NCI-H128 (cell line): Measurements from ENCODE around the gene CACNA1C.

Experiments
- DNase-seq: peaks from one replicate; lab custom pipeline; 2025; ENCODE audit not compliant: unreplicated experiment; lab: John Stamatoyannopoulos, UW

The CACNA1C gene

DNA sequence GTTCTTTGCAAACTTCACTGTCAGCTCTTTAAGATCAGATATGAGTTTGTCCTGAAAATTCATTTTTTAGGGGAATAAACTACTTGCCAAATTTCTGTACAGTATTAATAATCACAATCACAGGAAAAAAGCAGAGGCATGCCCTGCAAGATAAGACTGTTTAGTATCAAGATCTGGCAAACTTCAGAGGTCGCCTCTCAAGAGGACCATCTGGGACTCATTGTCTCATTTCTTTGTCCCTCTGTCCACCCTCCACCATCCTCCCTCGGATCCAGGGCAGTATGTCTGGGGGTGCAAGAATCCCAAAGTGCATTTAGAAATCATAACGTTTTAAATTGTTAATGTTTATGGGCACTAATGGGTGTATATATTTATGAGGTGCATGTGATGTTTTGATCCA is 509.6 kb downstream of the CACNA1C start:
- no peak for DNase-seq

DNA sequence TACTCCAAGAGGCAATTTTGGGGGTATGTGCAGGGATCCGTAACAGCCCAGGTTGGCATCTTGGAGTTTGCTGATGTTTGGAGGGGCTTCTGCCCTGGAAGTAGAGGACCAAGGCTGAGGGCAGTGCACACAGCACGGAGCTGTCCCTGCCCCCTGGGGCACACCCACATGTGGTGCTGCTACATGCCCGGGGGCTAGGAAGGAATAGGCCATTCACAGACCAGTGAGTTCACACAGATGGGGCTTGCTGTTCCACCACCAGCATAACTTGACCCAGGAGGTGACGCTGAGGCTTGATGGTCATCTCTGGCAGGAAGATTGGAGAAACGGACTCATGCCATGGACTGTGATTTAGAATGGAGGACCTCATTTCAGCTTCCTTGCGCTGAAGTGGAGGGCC is 510.9 kb downstream of the CACNA1C start:
- DNase-seq, result no peak

DNA sequence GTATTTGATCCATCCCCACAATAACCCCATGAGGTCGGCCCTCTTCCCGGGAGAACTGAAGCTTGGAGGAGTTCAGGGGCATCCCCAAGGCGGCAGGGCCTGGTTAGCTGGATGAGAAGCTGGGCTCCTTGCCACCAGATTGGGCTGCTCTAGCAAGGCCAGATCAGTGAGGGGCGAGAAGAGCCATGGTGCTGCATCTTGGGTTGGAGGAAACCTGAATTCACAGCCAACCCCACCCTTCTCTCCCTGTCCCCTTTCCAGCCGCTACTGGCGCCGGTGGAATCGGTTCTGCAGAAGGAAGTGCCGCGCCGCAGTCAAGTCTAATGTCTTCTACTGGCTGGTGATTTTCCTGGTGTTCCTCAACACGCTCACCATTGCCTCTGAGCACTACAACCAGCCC is 513.4 kb downstream of the CACNA1C start:
- DNase-seq, result no peak

DNA sequence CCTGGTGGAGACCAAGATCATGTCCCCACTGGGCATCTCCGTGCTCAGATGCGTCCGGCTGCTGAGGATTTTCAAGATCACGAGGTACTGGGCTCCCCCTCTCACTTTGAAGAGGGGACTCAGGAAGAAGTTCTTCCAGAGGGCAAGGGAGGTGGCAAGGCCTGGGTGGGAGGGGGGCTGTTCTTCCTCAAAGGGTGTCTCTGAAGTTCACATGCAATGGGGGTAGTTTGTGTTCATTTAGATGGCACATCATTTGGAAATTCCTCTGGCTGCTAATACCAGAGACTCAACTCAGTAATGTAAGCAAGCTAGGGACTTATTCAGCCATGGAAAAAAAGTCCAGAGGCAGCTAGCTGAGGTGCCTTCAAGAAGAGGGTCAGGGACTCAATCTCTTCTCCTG is 514.9 kb downstream of the CACNA1C start:
- no peak for DNase-seq

DNA sequence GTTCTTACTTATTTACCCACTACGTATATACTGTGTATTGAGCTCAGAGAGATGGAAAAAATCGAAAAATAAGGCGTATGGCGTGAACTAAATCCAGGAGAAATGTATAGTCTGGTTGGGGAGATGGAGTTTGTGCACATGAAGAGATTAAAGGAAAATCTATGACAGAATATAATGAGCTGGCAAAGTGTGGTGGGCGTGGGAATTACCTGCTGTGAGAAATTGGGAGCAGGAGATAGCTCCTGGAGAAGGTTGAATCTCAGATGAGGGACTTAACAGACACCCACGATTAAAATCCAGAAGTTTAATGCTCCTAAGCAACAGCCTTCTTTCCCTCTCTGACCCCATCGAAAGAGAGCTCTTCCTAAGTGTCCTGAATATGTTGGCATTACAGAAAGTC is 517.8 kb downstream of the CACNA1C start:
- no peak for DNase-seq

DNA sequence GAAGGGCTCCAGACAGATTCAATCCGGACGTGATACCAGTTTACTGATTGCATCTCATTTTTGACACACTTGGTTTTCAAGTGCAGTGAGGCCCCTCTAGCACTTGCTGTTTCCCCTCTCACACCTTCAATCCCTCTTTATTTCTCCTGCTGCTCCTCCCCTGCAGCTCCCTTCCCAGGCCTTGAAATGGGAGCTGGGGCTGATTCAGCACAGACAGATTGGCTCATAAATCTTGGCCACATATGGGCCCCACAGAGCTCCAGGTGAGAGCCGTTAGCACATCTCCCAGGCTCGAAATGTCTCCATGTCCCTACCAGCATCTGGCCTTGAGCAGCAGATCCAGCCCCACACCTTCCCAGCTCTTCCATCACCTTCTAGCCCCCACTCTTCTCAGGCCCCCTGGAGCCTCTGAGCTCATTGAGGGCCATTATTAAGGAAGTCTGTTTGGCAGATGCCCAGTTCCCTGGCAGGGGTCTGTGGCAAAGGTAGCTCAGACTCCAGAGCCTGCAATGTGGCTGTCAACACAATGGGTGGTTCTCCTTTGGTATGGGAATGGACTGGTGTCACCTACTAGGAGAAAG is 521.7 kb downstream of the CACNA1C start:
- DNase-seq, result no peak

DNA sequence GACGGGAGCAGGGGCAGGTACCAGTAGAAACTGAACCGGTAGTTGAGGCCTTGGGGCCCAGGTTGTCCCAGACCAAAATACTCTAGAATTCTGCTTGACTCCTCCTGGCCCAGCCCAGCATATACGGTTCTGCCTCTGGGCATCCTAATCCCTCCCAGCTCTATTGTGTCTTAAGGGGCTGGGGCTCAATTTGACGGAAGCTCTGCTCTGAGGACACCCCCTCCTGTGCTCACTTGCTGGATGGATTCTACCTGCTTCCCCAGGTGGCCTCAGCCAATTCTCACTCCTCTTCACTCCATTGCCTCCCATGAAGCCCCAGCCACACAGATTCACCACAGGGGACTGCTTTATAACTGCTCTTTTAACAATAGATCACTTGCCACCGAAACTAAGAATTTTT is 522.5 kb downstream of the CACNA1C start:
- no peak for DNase-seq

DNA sequence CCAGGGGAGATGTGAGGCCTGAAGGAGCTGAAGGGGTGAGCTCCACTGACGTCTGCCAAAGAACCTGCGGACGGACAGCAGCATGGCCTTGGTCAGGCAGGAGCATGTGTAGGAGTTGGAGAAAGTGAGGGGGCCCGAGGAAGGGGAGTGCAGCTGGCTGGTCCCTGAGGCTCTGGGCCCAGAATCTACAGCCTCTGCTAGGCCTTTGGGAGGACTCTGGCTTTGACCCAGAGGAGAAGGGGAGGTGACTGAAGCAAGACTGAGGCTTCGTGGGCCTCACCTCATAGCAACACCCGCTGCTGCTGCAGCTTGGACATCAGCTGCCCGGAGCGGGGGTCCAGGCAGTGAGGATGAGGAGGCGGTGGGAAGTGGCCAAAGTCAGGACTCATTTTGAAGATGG is 525.4 kb downstream of the CACNA1C start:
- no peak for DNase-seq

DNA sequence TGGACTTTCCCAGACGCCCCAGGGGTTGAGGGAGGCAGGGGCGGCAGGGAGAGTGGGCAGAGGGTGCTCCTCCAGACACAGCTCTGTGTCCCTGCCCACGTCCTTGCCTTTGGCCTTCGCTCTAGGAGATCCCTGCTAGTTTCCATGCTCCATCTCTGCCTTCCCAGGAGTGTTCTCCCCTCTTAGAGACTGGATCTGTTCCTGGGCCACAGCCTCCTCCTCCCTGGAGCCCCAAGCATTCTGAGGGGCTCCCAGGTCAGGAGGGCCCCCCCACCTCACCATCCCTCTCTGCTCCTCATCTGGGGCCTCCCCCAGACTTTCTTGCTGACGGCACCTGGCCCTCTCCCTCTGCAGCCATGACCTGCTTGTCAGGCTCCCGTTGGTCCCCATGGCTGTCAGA is 526.0 kb downstream of the CACNA1C start:
- DNase-seq, result no peak

DNA sequence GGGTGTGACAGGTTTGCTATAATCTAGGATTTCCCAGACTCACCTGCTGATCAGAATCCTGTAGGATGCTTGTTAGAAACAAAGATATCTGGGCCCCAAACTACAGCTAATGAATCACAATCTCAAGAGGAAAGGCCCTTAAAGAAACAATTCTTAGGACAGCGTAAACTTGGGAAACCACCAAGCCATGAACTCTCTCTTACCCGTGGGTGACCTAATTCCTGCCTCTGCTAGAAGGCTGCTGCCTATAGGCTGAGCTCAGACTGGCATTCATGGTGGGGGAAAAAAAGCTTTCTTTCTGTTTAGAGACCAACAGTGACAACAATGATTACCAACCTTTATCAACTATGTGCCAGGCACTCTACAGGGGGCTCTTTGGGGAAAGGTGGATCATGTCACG is 528.0 kb downstream of the CACNA1C start:
- no peak for DNase-seq

DNA sequence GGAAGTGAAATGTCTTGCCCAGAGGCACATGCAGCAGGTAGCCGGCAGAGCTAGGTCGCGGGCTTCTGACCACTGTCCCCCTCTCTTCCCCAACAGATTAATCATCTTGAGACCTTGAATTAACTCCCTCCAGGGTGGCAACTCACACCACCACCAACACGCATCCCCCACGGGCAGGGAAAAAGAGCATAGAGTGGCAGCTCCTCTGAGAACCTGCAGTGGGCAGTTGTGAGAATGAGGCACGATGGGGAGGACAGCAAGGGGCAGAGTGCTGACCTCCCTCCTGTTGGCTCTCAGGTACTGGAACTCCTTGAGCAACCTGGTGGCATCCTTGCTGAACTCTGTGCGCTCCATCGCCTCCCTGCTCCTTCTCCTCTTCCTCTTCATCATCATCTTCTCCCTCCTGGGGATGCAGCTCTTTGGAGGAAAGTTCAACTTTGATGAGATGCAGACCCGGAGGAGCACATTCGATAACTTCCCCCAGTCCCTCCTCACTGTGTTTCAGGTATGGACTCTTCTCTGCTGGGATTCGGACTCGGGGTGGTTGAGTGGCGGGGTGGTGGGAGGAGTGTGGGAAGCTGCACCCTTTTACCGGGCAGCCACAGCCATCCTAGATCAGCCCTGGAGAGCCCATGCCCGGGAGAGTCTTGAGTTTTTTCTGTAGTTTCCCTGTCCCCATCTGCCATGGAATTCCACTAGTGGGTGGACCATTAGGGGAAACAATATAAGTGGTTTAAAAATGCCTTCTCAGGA is 528.7 kb downstream of the CACNA1C start:
- no peak for DNase-seq

DNA sequence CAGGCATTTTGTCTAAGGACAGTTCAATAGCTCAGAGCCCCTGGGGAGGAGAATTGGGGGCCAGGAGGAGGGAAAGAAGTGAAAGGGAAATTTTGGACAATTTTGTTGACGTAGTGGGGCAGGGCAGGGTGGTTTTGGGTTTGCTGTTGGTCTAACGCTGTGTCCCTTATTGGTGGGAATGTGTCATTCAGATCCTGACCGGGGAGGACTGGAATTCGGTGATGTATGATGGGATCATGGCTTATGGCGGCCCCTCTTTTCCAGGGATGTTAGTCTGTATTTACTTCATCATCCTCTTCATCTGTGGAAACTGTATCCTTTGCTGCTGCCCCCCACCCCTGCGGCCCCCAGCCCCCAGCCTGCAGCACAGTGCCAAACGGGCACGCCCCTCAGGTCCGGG is 529.8 kb downstream of the CACNA1C start:
- no peak for DNase-seq

DNA sequence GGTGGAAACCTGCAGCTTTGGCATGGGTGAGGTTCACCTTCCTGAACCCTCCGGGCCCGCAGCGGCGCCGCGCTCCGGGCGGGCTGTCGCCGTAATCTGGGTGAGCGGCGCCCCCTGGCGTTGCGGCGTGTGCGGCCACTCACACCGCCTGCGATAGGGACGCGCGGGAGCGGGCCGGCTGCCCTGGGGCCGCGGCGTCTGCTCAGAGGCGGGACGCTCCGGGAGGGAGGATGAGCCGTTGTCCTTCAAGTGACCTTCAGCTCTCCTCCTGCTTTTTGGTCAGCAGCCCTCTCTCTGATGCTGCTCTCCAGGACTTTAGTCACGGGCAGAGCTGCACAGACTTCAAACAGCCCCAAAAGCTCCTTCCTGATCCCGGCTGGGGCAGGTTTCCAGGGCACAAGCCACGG is 530.3 kb downstream of the CACNA1C start:
- DNase-seq, result no peak

DNA sequence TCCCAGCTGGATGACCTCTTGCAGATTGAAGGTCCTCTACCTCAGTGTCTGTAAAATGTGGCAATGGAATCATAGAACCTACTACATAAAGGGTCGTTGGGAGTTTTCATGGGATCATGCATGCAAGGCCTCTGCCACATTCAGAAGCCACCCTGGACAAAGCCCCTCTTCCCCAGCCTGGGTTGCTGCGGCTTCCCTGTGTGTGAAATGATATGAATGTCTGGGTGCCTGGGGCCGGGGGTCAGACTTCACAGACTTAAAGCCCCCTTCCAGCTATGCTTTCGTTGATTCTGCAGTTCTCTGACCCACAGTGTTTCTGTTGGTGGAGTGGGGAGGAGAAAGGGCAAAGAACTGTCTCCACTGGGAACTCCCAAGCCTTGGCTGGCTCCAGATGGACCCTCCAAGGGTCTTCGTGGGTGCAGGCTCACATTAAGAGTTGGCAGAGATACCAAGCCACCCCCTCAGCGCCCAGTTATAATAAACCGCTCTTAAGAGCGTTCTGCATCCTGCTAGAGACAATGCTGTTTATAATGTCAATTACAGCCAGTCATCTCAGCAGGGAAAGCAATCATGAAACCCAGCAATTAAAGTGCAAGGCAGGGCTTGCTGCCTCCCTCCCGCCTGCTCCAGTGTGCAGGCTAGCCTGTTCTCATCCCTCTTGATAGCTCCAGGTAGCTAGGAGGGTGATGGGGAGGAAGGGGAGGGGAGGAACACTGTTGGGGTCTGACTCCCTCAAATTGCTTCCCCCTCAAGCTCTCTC is 531.0 kb downstream of the CACNA1C start:
- no peak for DNase-seq

DNA sequence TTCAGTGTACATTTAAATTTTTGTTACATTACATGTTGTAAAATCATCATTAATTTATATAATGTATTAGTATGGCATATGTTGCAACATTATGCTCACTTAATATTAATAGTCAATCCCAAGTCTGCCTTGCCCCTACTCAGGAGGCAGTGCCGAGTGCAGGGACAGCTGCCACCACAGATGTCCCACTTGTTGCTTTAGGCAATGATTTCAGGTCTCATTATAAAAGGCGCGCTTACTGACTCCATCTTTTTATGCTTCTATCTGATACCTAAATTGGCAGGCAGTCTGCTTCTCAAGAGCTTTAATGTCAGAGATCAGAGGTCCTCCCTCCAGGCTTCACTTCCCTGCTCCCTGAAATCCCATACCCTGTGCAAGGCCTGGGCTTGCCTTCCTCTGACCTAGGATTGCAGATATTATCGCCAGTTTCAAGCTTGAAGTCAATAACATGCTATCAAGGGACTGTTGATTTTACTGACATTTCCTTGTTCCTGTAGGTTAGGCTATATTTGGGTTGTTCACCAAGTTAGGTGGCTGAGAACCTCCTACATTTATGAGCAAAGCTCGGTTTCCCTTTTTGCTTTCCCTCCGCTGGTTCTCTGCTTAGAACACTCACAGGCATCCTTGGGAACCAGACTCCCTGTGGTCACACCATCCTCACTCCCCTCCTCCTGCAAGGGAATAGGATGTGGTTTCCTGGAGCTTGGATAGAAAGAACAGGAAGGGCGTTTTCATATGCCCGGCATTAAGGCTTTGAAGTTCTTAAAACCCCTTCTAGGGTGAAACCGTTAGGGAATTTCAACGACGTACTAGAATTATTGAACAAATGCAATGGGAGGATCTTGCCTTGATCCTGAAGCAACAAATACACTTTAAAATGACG is 533.6 kb downstream of the CACNA1C start:
- no peak for DNase-seq

DNA sequence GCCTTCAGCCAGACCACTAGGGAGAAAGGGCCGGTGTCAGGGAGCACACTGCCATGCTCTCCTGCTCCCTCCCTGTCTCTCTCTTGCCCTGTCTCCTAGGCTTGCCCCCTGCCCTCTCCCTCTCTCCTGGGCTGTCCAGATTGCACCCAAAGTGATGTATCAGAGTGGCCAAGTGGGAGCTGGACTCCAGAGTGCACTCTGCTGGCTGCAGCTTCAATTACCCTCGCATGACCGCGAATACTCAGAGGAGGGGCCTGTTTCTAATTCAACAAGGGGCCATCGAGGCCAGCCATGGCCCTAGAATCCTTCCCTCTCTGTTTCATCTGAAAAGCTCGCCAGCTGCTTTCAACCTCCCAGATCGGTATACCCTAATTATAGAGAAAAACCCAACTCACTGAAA is 535.6 kb downstream of the CACNA1C start:
- DNase-seq, result no peak

DNA sequence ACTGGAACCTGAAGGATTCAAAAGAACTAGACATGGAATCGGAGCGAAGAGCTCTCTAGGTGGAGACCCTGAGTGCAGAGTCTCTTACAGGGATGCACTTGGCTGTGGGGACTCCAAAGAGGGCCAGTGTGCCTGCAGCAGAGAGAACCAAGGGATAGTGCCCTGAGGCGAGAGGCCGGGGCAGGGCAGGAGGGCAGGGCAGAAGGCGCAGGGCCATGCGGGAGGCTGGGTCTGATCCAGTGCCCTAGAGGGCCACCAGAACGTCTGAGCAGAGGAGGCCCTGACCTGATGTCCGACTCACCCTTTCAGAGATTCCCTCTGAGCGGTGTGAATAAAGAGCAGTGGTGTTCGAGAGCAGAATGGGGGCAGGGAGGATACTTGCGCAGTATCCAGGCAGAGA is 536.6 kb downstream of the CACNA1C start:
- DNase-seq, result no peak

DNA sequence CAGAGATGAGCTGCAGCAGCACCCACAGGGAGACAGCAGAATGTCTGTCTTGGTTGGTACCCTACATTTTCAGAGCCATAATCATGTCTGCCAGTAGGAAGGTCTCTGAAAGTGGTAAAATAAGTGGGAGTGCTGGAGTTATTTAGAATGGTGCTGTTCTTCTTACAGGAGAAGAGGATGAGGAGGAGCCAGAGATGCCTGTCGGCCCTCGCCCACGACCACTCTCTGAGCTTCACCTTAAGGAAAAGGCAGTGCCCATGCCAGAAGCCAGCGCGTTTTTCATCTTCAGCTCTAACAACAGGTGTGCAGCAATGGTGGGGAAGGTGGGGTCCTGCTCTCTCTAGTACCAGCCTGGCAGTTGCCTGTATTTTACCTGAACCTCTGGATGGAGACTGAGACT is 540.3 kb downstream of the CACNA1C start:
- no peak for DNase-seq

DNA sequence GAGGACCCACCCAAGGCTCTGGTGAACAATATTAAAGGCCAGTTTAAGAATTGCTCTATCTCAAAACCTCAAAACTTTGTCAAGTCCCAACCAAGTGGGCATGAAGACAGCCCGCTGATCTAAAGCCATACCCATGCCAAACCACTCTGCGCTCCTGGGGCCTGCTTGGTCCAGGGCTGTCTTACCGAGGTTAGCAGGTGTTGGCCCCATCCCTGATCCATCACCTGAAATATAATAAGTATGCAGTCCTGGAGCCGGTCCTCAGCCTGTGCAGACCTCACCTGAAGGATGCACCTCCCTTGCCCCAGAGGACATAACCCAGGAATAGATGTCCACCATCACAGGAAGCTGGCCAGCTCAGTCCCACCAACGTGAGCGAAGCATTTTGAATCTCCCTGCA is 543.7 kb downstream of the CACNA1C start:
- DNase-seq, result no peak

DNA sequence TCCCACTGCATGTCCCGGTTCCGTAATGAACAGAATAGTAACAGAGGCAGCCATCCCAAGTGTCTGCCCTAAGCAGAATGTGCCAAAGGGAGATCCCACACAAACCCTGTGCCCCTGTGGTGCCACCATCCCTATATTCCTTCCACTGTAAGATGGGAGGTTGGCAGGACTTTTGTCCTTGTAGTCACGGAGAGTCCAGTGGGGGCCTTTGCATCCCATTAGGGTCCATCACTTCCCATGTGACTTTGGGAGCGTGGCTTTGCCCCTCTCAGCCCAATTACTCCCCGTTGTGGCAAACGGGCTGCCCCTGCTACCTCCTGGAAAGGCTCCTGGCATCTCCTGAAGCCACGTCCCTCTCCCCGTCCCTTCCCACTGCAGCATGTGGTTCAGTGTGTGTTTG is 552.5 kb downstream of the CACNA1C start:
- no peak for DNase-seq

DNA sequence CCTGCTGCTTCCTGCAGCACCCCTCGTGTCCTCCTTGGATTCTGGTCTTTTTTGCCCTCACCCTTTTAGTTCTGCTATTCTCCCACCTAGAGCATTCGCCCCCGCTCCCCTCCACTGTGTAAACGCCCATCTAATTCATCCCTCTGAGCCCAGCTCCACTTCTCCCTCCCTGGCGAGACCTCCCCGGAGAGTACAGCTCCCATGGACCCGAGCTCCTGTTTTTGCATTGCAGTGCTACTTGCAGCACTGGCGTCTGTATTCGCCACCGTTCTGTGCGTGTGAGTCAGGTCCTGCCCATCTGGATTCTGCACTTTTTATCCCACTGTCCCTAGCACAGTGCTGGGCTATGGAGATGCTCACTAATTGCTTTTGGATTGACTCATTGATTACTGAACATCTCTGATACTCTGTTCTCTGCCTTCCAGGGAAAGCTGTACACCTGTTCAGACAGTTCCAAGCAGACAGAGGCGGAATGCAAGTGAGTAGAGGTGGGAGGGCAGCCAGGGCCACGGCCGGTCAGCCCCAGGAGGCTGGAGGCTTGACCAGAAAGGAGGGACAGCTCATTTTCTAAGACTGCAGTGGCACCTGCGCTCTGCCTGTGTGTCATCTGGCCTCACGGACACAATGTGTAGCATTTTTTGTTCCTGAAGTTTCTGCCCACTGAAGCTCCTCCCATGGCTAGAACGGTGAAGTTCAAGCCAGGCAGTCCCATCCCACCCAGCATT is 553.6 kb downstream of the CACNA1C start:
- no peak for DNase-seq
